ENCODE data around the gene GCM1. TPM values are rescaled to one million over a fixed set of nuclear protein-coding genes. Genes with fewer than 3 reads are reported as not detected.

GCM1 gene
- total RNA-seq, 1 experiment from 2014 or later: not detected

DNA sequence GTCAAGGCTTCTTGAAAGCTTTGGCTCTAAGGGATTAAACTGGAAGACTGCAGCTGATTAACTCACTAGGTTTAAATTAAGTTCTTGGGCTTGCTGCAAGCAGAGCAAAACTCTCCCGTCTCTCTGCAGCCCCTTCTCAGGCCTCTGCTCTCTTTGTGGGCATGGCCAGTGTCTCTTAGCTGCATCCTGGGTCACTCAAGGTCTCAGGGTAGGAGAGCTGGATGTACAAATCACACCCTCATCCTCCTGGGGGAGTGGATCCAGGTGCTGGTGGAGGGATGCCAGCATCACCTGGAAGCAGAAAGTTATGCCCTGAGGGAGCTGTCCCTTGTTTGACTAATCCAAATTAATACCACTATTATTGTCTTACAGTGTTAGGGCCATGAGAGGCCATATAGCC lies 35.8 kb downstream of the GCM1 start:
- Histone ChIP-seq H3K4me3 (ENCODE audit: low read depth in 2 of 2, low read length in 2 of 2) (no peak overlapping the region), H3K36me3 (ENCODE audit: control insufficient read depth, insufficient read depth, low read length) (no peaks in the 10 kb centered on the region), H3K4me1 (ENCODE audit: control insufficient read depth, insufficient read depth, low read length) (no peaks in the 10 kb centered on the region; the same call in 1 of the 2 replicates), H3K27ac (ENCODE audit: low read length) (no peak overlapping the region), H3K27me3 (ENCODE audit: control insufficient read depth, insufficient read depth, low read length) (peaks cover 2% of the 10 kb centered on the region; the same call in 1 of the 2 replicates), H3K9me3 (ENCODE audit: control insufficient read depth, insufficient read depth, low read depth, low read length) (no peaks in the 10 kb centered on the region)
- intact Hi-C loops (cut with micrococcal nuclease; ENCODE audit: unreplicated experiment) (no loop called here), in situ Hi-C loops (cut with HindIII; ENCODE audit: low pct_unique_long_range_greater_than_20kb, low sequenced_read_pairs) (no loop called here)
- ChIA-PET CTCF (no interaction called here), POLR2A (no interaction called here)
- TF ChIP-seq, protein P1, sequence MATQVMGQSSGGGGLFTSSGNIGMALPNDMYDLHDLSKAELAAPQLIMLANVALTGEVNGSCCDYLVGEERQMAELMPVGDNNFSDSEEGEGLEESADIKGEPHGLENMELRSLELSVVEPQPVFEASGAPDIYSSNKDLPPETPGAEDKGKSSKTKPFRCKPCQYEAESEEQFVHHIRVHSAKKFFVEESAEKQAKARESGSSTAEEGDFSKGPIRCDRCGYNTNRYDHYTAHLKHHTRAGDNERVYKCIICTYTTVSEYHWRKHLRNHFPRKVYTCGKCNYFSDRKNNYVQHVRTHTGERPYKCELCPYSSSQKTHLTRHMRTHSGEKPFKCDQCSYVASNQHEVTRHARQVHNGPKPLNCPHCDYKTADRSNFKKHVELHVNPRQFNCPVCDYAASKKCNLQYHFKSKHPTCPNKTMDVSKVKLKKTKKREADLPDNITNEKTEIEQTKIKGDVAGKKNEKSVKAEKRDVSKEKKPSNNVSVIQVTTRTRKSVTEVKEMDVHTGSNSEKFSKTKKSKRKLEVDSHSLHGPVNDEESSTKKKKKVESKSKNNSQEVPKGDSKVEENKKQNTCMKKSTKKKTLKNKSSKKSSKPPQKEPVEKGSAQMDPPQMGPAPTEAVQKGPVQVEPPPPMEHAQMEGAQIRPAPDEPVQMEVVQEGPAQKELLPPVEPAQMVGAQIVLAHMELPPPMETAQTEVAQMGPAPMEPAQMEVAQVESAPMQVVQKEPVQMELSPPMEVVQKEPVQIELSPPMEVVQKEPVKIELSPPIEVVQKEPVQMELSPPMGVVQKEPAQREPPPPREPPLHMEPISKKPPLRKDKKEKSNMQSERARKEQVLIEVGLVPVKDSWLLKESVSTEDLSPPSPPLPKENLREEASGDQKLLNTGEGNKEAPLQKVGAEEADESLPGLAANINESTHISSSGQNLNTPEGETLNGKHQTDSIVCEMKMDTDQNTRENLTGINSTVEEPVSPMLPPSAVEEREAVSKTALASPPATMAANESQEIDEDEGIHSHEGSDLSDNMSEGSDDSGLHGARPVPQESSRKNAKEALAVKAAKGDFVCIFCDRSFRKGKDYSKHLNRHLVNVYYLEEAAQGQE (IDR thresholded peaks at IDR 0.05; ENCODE audit: insufficient read depth in 1 of 2, low read depth in 2 of 2, low read length in 1 of 2): no peak
- TF ChIP-seq POLR2AphosphoS5 (IDR thresholded peaks at IDR 0.05; ENCODE audit: low read depth, low read length) (no peak), SIN3A (IDR thresholded peaks at IDR 0.05; ENCODE audit: borderline replicate concordance, insufficient read depth, low read depth, low read length) (no peak), TCF7L2 (IDR thresholded peaks at IDR 0.05; ENCODE audit: low read depth, low read length) (no peak)
- TF ChIP-seq, protein P2, sequence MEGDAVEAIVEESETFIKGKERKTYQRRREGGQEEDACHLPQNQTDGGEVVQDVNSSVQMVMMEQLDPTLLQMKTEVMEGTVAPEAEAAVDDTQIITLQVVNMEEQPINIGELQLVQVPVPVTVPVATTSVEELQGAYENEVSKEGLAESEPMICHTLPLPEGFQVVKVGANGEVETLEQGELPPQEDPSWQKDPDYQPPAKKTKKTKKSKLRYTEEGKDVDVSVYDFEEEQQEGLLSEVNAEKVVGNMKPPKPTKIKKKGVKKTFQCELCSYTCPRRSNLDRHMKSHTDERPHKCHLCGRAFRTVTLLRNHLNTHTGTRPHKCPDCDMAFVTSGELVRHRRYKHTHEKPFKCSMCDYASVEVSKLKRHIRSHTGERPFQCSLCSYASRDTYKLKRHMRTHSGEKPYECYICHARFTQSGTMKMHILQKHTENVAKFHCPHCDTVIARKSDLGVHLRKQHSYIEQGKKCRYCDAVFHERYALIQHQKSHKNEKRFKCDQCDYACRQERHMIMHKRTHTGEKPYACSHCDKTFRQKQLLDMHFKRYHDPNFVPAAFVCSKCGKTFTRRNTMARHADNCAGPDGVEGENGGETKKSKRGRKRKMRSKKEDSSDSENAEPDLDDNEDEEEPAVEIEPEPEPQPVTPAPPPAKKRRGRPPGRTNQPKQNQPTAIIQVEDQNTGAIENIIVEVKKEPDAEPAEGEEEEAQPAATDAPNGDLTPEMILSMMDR (IDR thresholded peaks at IDR 0.05): no peak
- no TSS peak for BruUV-seq (replicated peaks)
- ATAC-seq (no peak), DNase-seq (ENCODE audit: low read depth, low spot score) (no peak)

GRCh38 chr6:53112404-53112803 lies 36.2 kb downstream of the GCM1 start:
- no TSS peak for BruUV-seq (replicated peaks)
- Histone ChIP-seq H3K36me3 (ENCODE audit: control insufficient read depth, insufficient read depth, low read length) (no peaks in the 10 kb centered on the region), H3K9me3 (ENCODE audit: control insufficient read depth, insufficient read depth, low read depth, low read length) (no peaks in the 10 kb centered on the region), H3K4me3 (ENCODE audit: low read depth in 2 of 2, low read length in 2 of 2) (no peak overlapping the region), H3K27me3 (ENCODE audit: control insufficient read depth, insufficient read depth, low read length) (peaks cover 2% of the 10 kb centered on the region; the same call in 1 of the 2 replicates), H3K27ac (ENCODE audit: low read length) (no peak overlapping the region), H3K4me1 (ENCODE audit: control insufficient read depth, insufficient read depth, low read length) (no peaks in the 10 kb centered on the region; the same call in 1 of the 2 replicates)
- ChIA-PET CTCF (no interaction called here), POLR2A (no interaction called here)
- in situ Hi-C loops (cut with HindIII; ENCODE audit: low pct_unique_long_range_greater_than_20kb, low sequenced_read_pairs): no loop called here
- no peak for DNase-seq (ENCODE audit: low read depth, low spot score)
- intact Hi-C loops (cut with micrococcal nuclease; ENCODE audit: unreplicated experiment): no loop called here
- ATAC-seq: no peak
- TF ChIP-seq, protein P2 (IDR thresholded peaks at IDR 0.05): no peak
- TF ChIP-seq TCF7L2 (IDR thresholded peaks at IDR 0.05; ENCODE audit: low read depth, low read length) (no peak), POLR2AphosphoS5 (IDR thresholded peaks at IDR 0.05; ENCODE audit: low read depth, low read length) (no peak), SIN3A (IDR thresholded peaks at IDR 0.05; ENCODE audit: borderline replicate concordance, insufficient read depth, low read depth, low read length) (no peak)
- TF ChIP-seq, protein P1 (IDR thresholded peaks at IDR 0.05; ENCODE audit: insufficient read depth in 1 of 2, low read depth in 2 of 2, low read length in 1 of 2): no peak

All from Panc1 (cell line).